Activated B cell treated with CpG ODN at 0.5 μM for 24 hours (primary cell): Measurements from ENCODE around the gene PDLIM3. TPM values are rescaled to one million over a fixed set of nuclear protein-coding genes. Genes with fewer than 3 reads are reported as not detected.

ENCODE experiments used
- ATAC-seq: fragments of 200-7000 bp; cut with Tn5 transposase; one replicate; pipeline ENCODE4 v1.10.0; 2021; ENCODE audit warnings: low read depth, mild to moderate bottlenecking, moderate library complexity
- CTCF ChIA-PET: fragments of 350-600 bp; sonication (Branson Sonifier 250); formaldehyde crosslinking; loops from one replicate; lab custom pipeline; 2021; ENCODE audit warnings: antibody characterized with exemption; lab: Charles Lee
- POLR2A ChIA-PET: fragments of 350-600 bp; sonication (Branson Sonifier 250); formaldehyde crosslinking; loops from one replicate; lab custom pipeline; 2021; ENCODE audit warnings: antibody characterized with exemption; lab: Charles Lee
- DNase-seq: peaks from one replicate; pipeline ENCODE4 v3.0.0; 2022
- H3K27ac Mint-ChIP-seq: one replicate; pipeline ENCODE4 v1.8.0; 2020; ENCODE audit warnings: mixed read lengths
- H3K27me3 Mint-ChIP-seq: one replicate; pipeline ENCODE4 v1.8.0; 2021; ENCODE audit warnings: mixed read lengths
- H3K36me3 Mint-ChIP-seq: one replicate; pipeline ENCODE4 v1.8.0; 2021; ENCODE audit warnings: low read depth, mixed read lengths
- H3K4me1 Mint-ChIP-seq: one replicate; pipeline ENCODE4 v1.8.0; 2021; ENCODE audit warnings: mixed read lengths
- H3K4me3 Mint-ChIP-seq: one replicate; pipeline ENCODE4 v1.8.0; 2020; ENCODE audit warnings: mild to moderate bottlenecking, mixed read lengths
- H3K9me3 Mint-ChIP-seq: one replicate; pipeline ENCODE4 v1.8.0; 2020; ENCODE audit warnings: mixed read lengths
- intact Hi-C: fragments of 100-400 bp; cut with micrococcal nuclease; formaldehyde crosslinking; loops from one replicate; pipeline ENCODE4 v1.15.1; 2024
- total RNA-seq: library from RNA; stranded (reverse); gene quantifications from 2 replicates; pipeline ENCODE4 v1.2.3, GENCODE V29; 2022
- TF ChIP-seq, protein P1 (sequence below): fragments of 200-600 bp; IDR thresholded peaks from one replicate; pipeline ENCODE4 v1.8.0; 2022; ENCODE audit warnings: antibody characterized with exemption, mild to moderate bottlenecking

PDLIM3 gene
- total RNA-seq, 1 donor from 2014 or later = 0.20 TPM

DNA sequence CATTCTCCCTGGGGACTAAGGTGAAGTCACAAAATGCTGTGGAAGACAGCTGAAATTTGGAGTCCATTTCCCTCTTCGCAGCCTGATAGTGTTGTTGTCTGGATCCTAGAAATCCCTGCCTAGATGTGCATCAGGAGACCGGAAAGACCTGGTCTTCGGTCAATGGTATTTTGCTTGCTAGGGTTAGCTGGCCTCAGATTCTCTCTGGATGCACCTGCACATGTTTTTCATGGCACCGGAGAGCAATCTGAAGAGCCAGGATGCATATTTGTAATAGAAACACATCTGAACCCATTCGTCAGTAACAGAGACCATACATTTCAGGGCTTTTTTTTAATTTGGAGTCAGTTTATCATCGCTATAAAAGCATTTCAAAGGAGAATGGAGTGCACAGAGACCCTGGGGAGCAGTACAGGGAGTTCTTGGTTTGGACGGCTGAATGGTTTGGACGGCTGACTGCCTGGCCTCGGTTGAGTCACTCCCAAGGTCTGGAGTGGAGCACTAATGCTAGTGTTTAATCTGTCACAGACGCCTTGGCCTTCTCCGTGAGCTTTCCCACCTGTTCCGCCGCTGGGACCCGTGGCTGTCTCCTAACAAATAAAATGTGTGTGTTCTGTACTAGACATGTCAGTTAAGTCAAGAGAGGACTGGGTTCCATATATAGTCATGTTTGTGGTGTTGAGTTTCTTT is 7.5 kb upstream of the PDLIM3 start:
- TF ChIP-seq, protein P1, sequence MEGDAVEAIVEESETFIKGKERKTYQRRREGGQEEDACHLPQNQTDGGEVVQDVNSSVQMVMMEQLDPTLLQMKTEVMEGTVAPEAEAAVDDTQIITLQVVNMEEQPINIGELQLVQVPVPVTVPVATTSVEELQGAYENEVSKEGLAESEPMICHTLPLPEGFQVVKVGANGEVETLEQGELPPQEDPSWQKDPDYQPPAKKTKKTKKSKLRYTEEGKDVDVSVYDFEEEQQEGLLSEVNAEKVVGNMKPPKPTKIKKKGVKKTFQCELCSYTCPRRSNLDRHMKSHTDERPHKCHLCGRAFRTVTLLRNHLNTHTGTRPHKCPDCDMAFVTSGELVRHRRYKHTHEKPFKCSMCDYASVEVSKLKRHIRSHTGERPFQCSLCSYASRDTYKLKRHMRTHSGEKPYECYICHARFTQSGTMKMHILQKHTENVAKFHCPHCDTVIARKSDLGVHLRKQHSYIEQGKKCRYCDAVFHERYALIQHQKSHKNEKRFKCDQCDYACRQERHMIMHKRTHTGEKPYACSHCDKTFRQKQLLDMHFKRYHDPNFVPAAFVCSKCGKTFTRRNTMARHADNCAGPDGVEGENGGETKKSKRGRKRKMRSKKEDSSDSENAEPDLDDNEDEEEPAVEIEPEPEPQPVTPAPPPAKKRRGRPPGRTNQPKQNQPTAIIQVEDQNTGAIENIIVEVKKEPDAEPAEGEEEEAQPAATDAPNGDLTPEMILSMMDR = no peak
- H3K4me3 Mint-ChIP-seq = no peak overlapping the region
- no peaks in the 10 kb centered on the region for H3K9me3 Mint-ChIP-seq
- intact Hi-C loops = no loop called here
- CTCF ChIA-PET = no interaction called here
- peaks cover 13% of the 10 kb centered on the region for H3K27me3 Mint-ChIP-seq
- no peak overlapping the region for H3K27ac Mint-ChIP-seq
- POLR2A ChIA-PET = interaction anchor here (0.9 kb wide), 1 partner anchor 146 kb away, joined by 6 read pairs; the partner anchor contains the start of gene ANKRD37
- no peak for ATAC-seq
- no peaks in the 10 kb centered on the region for H3K36me3 Mint-ChIP-seq
- no peak for DNase-seq
- no peaks in the 10 kb centered on the region for H3K4me1 Mint-ChIP-seq

DNA sequence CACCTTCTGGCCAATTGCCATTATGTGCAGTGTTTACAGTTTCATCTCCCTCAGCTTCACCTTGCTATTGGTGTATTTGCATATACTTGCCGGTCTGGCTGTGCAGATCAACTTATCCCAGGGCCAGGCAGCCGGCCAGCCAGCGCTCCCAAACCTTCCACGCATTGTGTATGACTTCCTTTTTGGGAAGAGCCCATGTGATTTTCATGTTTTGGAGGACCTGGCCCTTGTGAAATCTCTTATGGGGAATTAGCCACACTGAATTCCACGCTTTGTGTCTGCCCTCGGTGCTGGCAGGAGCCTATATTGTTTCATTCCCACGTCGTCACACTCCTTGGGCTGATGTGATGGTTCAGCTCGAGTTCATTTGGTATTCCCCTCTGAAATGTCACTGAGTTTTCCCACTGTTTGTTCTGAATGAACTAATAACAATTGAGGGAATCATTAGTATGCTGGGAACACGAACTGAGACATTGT is 6.0 kb upstream of the PDLIM3 start:
- DNase-seq (no peak), ATAC-seq (no peak)
- ChIA-PET CTCF (no interaction called here), POLR2A (no interaction called here)
- TF ChIP-seq, protein P1 = no peak
- intact Hi-C loops = no loop called here
- H3K4me3 Mint-ChIP-seq = no peak overlapping the region
- no peaks in the 10 kb centered on the region for H3K4me1 Mint-ChIP-seq
- no peaks in the 10 kb centered on the region for H3K36me3 Mint-ChIP-seq
- no peaks in the 10 kb centered on the region for H3K9me3 Mint-ChIP-seq
- no peak overlapping the region for H3K27ac Mint-ChIP-seq
- H3K27me3 Mint-ChIP-seq = peaks cover 17% of the 10 kb centered on the region

DNA sequence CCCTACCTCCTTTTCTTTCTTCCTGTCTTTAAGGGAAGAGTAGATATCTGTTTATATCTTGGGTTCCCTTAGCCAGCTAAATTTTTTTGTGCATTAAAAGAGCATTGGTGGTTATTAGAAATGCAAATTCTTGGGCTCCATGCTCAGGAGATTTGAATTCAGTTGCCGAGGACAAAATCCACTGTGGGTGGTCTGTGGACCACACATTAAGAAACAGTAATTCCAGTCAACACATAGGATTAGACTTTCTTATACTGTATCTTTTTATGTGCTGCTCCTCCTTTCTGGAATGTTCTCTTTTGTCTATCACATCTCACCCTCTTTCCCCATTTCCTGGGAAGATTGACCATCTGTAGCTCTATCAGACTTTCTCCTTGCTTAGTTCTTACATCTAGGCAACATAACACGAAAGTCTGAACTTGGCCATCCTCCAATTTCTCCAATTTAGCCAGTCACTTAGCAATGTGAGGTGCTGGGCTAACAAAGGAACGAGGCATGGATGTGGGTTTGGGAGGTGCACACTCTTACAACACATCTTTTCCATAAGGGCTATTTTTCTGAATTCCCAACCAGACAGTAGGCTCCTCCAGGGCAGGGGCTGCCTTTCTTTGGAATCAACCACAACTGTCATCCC is 5.3 kb upstream of the PDLIM3 start:
- TF ChIP-seq, protein P1 = no peak

DNA sequence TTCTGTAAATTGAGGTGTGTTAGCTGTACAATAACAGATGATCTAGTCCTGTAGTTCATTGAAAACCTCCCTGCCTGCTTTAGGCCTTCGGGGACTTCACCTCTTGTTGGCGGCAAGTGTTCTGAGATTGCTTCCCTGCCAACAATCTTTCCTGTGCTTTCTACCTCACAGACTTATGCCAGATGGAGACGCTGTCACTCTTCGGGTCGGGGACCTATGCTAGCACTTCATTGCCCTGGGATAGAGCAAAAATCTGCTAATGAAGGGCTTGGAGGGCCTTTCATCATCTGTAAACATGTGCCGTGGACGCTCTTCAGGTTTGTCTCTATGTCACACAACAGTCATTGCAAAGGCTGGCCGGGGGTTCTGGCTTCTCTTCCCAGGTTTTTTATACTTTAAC is 4.7 kb upstream of the PDLIM3 start:
- intact Hi-C loops = no loop called here
- Mint-ChIP-seq H3K27me3 (peaks cover 20% of the 10 kb centered on the region), H3K4me3 (no peak overlapping the region), H3K27ac (no peak overlapping the region), H3K4me1 (peaks cover 2% of the 10 kb centered on the region), H3K36me3 (no peaks in the 10 kb centered on the region), H3K9me3 (no peaks in the 10 kb centered on the region)
- CTCF ChIA-PET = no interaction called here
- TF ChIP-seq, protein P1 = no peak
- ATAC-seq (no peak), DNase-seq (no peak)
- POLR2A ChIA-PET = no interaction called here

More for the DNA sequence above, 5.3 kb upstream of the PDLIM3 start:
- CTCF ChIA-PET = no interaction called here
- Mint-ChIP-seq H3K4me3 (no peak overlapping the region), H3K36me3 (no peaks in the 10 kb centered on the region), H3K27me3 (peaks cover 20% of the 10 kb centered on the region), H3K27ac (no peak overlapping the region), H3K9me3 (no peaks in the 10 kb centered on the region), H3K4me1 (peaks cover under 1% of the 10 kb centered on the region)
- intact Hi-C loops = no loop called here
- POLR2A ChIA-PET = no interaction called here
- no peak for DNase-seq
- no peak for ATAC-seq

DNA sequence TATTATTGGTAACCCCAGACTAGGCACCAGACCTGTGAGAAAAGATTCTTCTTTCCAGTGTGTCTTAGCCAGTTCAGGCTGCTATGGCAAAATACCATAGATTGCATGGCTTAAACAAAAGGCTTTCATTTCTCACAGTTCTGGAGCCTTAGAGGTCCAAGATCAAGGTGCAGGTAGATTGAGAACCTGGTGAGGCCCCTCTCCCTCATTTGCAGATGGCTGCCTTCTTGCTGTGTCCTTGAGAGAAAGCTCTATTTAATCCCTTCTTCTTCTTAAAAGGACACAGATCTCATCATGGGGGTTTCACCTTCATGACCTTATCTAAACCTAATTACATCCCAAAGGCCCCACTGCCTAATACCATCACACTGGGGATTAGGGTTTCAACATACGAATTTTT is 3.5 kb upstream of the PDLIM3 start:
- H3K27ac Mint-ChIP-seq = no peak overlapping the region
- no peaks in the 10 kb centered on the region for H3K36me3 Mint-ChIP-seq
- DNase-seq (no peak), ATAC-seq (no peak)
- peaks cover 25% of the 10 kb centered on the region for H3K27me3 Mint-ChIP-seq
- CTCF ChIA-PET = no interaction called here
- TF ChIP-seq, protein P1 = no peak
- H3K4me3 Mint-ChIP-seq = no peak overlapping the region
- H3K9me3 Mint-ChIP-seq = no peaks in the 10 kb centered on the region
- POLR2A ChIA-PET = no interaction called here
- peaks cover 5% of the 10 kb centered on the region for H3K4me1 Mint-ChIP-seq
- intact Hi-C loops = no loop called here
